ENCODE results near the gene EXOC6B. TPM values are rescaled to one million over a fixed set of nuclear protein-coding genes. Genes with fewer than 3 reads are reported as not detected.

Gene EXOC6B
- total and polyA plus RNA-seq, 8 donors = 2.4 to 19.2 (median 11.3) TPM

GRCh38 chr2:72513011-72513410, 312.8 kb downstream of the EXOC6B start:
- ATAC-seq = no peak

GRCh38 chr2:72512376-72512775, 313.5 kb downstream of the EXOC6B start:
- H3K27me3 ChIP-seq = no peaks in the 10 kb centered on the region
- no peaks in the 10 kb centered on the region for H3K36me3 ChIP-seq
- intact Hi-C loops (cut with DNase I) = no loop called here
- TF ChIP-seq CTCF (IDR thresholded peaks at IDR 0.05) = no peak
- DNase-seq (no peak), FAIRE-seq (no peak), ATAC-seq (no peak)
- H3K4me1 ChIP-seq = no peaks in the 10 kb centered on the region
- no peak overlapping the region for H3K4me3 ChIP-seq
- 93 to 96% methylated on average over 1 of the region's 1 CpG for WGBS, 2 donors
- H3K9me3 ChIP-seq = no peaks in the 10 kb centered on the region
- no peak overlapping the region for H3K27ac ChIP-seq

More at GRCh38 chr2:72513011-72513410, 312.8 kb downstream of the EXOC6B start:
- FAIRE-seq (no peak), DNase-seq (no peak)
- H3K36me3 ChIP-seq = no peaks in the 10 kb centered on the region
- no peaks in the 10 kb centered on the region for H3K9me3 ChIP-seq
- 98 to 99% methylated on average over 3 of the region's 3 CpGs for WGBS, 2 donors
- no peak overlapping the region for H3K4me3 ChIP-seq
- no peak for TF ChIP-seq CTCF (IDR thresholded peaks at IDR 0.05)
- intact Hi-C loops (cut with DNase I) = no loop called here
- H3K27me3 ChIP-seq = no peaks in the 10 kb centered on the region
- no peak overlapping the region for H3K27ac ChIP-seq
- no peaks in the 10 kb centered on the region for H3K4me1 ChIP-seq

GRCh38 chr2:72511906-72512305, 313.9 kb downstream of the EXOC6B start:
- Histone ChIP-seq H3K4me3 (no peak overlapping the region), H3K27ac (no peak overlapping the region), H3K9me3 (no peaks in the 10 kb centered on the region), H3K36me3 (no peaks in the 10 kb centered on the region), H3K4me1 (no peaks in the 10 kb centered on the region), H3K27me3 (no peaks in the 10 kb centered on the region)
- no peak for FAIRE-seq
- TF ChIP-seq CTCF (IDR thresholded peaks at IDR 0.05) = no peak
- 88 to 96% methylated on average over 1 of the region's 1 CpG for WGBS, 2 donors
- no peak for DNase-seq
- intact Hi-C loops (cut with DNase I) = no loop called here
- no peak for ATAC-seq

GRCh38 chr2:72497763-72498162, 328.1 kb downstream of the EXOC6B start:
- intact Hi-C loops (cut with DNase I) = no loop called here
- Histone ChIP-seq H3K27me3 (no peaks in the 10 kb centered on the region), H3K27ac (no peak overlapping the region), H3K36me3 (no peaks in the 10 kb centered on the region), H3K4me3 (no peak overlapping the region), H3K9me3 (no peaks in the 10 kb centered on the region), H3K4me1 (no peaks in the 10 kb centered on the region)
- no peak for FAIRE-seq
- ATAC-seq = no peak
- WGBS, 2 donors = 87 to 89% methylated on average over 2 of the region's 2 CpGs
- no peak for DNase-seq
- no peak for TF ChIP-seq CTCF (IDR thresholded peaks at IDR 0.05)

- H3K9me3 ChIP-seq = no peaks in the 10 kb centered on the region
- H3K27ac ChIP-seq = no peak overlapping the region
- no peaks in the 10 kb centered on the region for H3K27me3 ChIP-seq
- intact Hi-C loops (cut with DNase I) = no loop called here
- DNase-seq (no peak), FAIRE-seq (no peak), ATAC-seq (no peak)
- TF ChIP-seq CTCF (IDR thresholded peaks at IDR 0.05) = no peak
- no peak overlapping the region for H3K4me3 ChIP-seq
- no peaks in the 10 kb centered on the region for H3K4me1 ChIP-seq
- no peaks in the 10 kb centered on the region for H3K36me3 ChIP-seq
These were observed 329.4 kb downstream of the EXOC6B start for GRCh38 chr2:72496479-72496878.

All from pancreas (tissue), 10 donors.